ENCODE measurements around the gene CNTN3. TPM values are rescaled to one million over a fixed set of nuclear protein-coding genes. Genes with fewer than 3 reads are reported as not detected.

Gene CNTN3
- total RNA-seq, 2 donors from 2014 or later = 1.1 to 2.0 TPM

DNA sequence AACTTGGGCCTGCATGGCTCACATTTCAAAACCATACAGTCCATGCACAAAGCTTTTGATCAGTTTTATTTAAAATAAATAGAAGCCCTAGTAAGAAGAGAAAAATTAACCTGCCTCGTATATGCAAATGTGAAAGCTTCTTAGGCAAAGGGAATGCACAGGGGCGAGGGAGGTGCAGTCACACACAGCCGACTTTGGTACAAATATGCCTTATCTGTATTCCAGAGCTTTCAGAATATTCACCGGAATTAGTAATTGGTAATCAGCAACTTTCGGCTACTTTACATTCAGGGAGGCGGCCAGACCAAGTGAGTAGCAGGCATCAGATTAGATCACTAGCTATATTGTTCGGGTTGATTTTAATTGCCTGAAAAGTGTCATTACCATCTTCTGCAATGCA lies 7.5 kb downstream of the CNTN3 start:
- H3K27ac ChIP-seq (ENCODE audit: low read depth, low read length) = no peak overlapping the region
- H3K4me1 ChIP-seq (ENCODE audit: control insufficient read depth, insufficient read depth, low read length) = no peaks in the 10 kb centered on the region
- no peak for TF ChIP-seq CTCF (conservative IDR thresholded peaks at IDR 0.05)
- Mint-ChIP-seq H3K36me3 (ENCODE audit: low read depth) (no peaks in the 10 kb centered on the region), H3K27me3 (ENCODE audit: insufficient read depth) (peaks cover 25% of the 10 kb centered on the region), H3K9me3 (no peaks in the 10 kb centered on the region), H3K27ac (no peak overlapping the region), H3K4me1 (peaks cover 4% of the 10 kb centered on the region), H3K4me3 (no peak overlapping the region)
- H3K9ac ChIP-seq (ENCODE audit: extremely low read depth, low read length, poor library complexity, severe bottlenecking) = no peak overlapping the region
- no peak overlapping the region for H3K4me3 ChIP-seq (ENCODE audit: low read length)
- peaks cover 15% of the 10 kb centered on the region for H3K27me3 ChIP-seq (ENCODE audit: control insufficient read depth, insufficient read depth, low read length, poor library complexity, severe bottlenecking)
- WGBS, 2 experiments (ENCODE audit: insufficient coverage in 1 of 2, insufficient read length in 1 of 2) = 84 to 93% methylated on average over 6 to 7 of the region's 7 CpGs
- H3K36me3 ChIP-seq (ENCODE audit: control insufficient read depth, insufficient read depth, low read length) = no peaks in the 10 kb centered on the region
- no peaks in the 10 kb centered on the region for H3K9me3 ChIP-seq (ENCODE audit: control insufficient read depth, low read length)
- DNase-seq = no peak

DNA sequence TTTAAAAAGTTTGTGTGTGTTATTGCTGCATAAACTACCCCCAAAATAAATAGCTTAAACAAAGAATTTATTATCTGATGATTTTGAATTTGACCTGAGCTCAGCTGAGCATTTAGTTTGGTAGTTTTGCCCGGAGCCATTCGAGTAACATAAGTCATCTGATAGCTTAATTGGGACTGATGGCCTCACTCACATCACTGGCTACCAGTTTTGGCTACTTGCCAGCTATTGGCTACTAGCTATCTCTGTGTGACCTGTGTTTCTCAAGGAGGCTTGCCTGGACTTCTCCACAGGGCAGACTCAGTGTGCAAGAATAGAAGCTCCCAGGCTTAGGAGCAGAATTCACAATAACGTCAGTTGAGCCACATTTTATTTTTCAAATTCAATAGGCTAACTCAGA lies 9.0 kb downstream of the CNTN3 start:
- no peaks in the 10 kb centered on the region for H3K36me3 ChIP-seq (ENCODE audit: control insufficient read depth, insufficient read depth, low read length)
- H3K27me3 ChIP-seq (ENCODE audit: control insufficient read depth, insufficient read depth, low read length, poor library complexity, severe bottlenecking) = no peaks in the 10 kb centered on the region
- no peaks in the 10 kb centered on the region for H3K9me3 ChIP-seq (ENCODE audit: control insufficient read depth, low read length)
- no peak overlapping the region for H3K4me3 ChIP-seq (ENCODE audit: low read length)
- H3K9ac ChIP-seq (ENCODE audit: extremely low read depth, low read length, poor library complexity, severe bottlenecking) = no peak overlapping the region
- no peaks in the 10 kb centered on the region for H3K36me3 Mint-ChIP-seq (ENCODE audit: low read depth)
- no peak overlapping the region for H3K27ac ChIP-seq (ENCODE audit: low read depth, low read length)
- no peak for DNase-seq
- H3K27me3 Mint-ChIP-seq (ENCODE audit: insufficient read depth) = peaks cover 10% of the 10 kb centered on the region
- no peaks in the 10 kb centered on the region for H3K9me3 Mint-ChIP-seq
- no peak overlapping the region for H3K27ac Mint-ChIP-seq
- TF ChIP-seq CTCF (conservative IDR thresholded peaks at IDR 0.05) = no peak
- WGBS, 2 experiments (ENCODE audit: insufficient coverage in 1 of 2, insufficient read length in 1 of 2) = 93 to 98% methylated on average over 3 of the region's 3 CpGs
- H3K4me1 Mint-ChIP-seq = peaks cover 4% of the 10 kb centered on the region
- no peaks in the 10 kb centered on the region for H3K4me1 ChIP-seq (ENCODE audit: control insufficient read depth, insufficient read depth, low read length)
- no peak overlapping the region for H3K4me3 Mint-ChIP-seq

DNA sequence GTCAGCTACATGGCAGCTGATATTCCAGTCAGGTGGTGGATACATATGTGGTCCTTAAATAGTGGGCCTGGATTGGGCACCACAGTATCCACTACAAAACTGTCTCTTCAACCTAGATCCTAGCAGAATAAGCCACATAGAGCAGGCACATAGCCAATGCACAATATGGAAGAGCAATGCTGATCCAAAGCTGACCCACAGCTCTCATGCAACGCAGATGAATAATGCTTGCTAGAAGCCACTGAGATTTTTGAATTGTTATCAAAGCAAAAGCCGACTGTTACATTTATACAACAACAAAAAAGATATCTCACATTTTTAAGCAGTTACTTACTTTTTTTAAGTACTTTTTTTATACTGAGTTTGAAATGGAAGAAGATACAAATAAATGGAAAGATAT lies 11.2 kb downstream of the CNTN3 start:
- H3K4me3 Mint-ChIP-seq = no peak overlapping the region
- peaks cover 7% of the 10 kb centered on the region for H3K9me3 ChIP-seq (ENCODE audit: control insufficient read depth, low read length)
- WGBS, 2 experiments (ENCODE audit: insufficient coverage in 1 of 2, insufficient read length in 1 of 2) = 98% methylated on average over 2 of the region's 2 CpGs; no CpG with 5 or more reads in 1 of the 2 experiments
- H3K4me1 ChIP-seq (ENCODE audit: control insufficient read depth, insufficient read depth, low read length) = no peaks in the 10 kb centered on the region
- no peak for TF ChIP-seq CTCF (conservative IDR thresholded peaks at IDR 0.05)
- H3K36me3 Mint-ChIP-seq (ENCODE audit: low read depth) = no peaks in the 10 kb centered on the region
- no peak overlapping the region for H3K4me3 ChIP-seq (ENCODE audit: low read length)
- no peak for DNase-seq
- H3K27ac Mint-ChIP-seq = no peak overlapping the region
- H3K27ac ChIP-seq (ENCODE audit: low read depth, low read length) = no peak overlapping the region
- no peaks in the 10 kb centered on the region for H3K4me1 Mint-ChIP-seq
- no peaks in the 10 kb centered on the region for H3K27me3 Mint-ChIP-seq (ENCODE audit: insufficient read depth)
- no peaks in the 10 kb centered on the region for H3K27me3 ChIP-seq (ENCODE audit: control insufficient read depth, insufficient read depth, low read length, poor library complexity, severe bottlenecking)
- no peaks in the 10 kb centered on the region for H3K9me3 Mint-ChIP-seq
- no peaks in the 10 kb centered on the region for H3K36me3 ChIP-seq (ENCODE audit: control insufficient read depth, insufficient read depth, low read length)
- H3K9ac ChIP-seq (ENCODE audit: extremely low read depth, low read length, poor library complexity, severe bottlenecking) = no peak overlapping the region
